Measurements from ENCODE around the gene EYA2.

DNA sequence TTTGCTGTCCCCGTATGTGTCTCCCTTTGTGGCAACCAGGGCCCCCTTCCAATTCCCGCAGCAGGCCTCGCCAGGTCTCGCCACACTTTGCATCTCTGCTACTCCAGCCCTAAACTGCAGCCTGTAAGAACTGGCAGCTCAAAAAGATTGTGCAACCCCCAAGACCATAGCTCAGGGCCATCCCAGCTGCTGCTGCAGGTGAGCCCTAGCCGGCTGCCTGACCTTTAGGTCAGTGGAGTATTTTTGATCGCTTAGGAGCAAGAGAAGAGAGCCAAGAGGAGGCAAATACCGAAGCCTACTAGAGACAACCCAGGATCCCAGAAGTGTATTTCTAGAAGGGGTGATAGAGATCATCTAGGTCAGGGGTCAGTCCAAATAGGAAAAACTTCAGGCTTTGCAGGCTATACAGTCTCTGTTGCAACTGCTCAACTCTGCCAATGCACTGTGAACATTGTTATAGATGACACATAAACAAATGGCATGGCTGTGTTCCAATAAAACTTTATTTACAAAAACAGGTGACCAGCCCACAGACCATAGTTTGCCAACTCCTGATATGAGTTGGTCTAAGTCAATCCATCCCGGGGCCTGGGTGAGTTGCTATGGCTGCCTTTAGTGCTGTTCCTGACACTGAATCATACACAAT, 138.4 kb downstream of the EYA2 start:
- TF ChIP-seq, protein P1, sequence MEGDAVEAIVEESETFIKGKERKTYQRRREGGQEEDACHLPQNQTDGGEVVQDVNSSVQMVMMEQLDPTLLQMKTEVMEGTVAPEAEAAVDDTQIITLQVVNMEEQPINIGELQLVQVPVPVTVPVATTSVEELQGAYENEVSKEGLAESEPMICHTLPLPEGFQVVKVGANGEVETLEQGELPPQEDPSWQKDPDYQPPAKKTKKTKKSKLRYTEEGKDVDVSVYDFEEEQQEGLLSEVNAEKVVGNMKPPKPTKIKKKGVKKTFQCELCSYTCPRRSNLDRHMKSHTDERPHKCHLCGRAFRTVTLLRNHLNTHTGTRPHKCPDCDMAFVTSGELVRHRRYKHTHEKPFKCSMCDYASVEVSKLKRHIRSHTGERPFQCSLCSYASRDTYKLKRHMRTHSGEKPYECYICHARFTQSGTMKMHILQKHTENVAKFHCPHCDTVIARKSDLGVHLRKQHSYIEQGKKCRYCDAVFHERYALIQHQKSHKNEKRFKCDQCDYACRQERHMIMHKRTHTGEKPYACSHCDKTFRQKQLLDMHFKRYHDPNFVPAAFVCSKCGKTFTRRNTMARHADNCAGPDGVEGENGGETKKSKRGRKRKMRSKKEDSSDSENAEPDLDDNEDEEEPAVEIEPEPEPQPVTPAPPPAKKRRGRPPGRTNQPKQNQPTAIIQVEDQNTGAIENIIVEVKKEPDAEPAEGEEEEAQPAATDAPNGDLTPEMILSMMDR (IDR thresholded peaks at IDR 0.05), result no peak
- no peak for TF ChIP-seq POLR2A (IDR thresholded peaks at IDR 0.05)
